Central memory CD4-positive, alpha-beta T cell (primary cell): ENCODE results near the gene CTIF.

Experiments used
- DNase-seq: peaks from one replicate; pipeline ENCODE4 v3.0.0; 2022

CTIF gene

DNA sequence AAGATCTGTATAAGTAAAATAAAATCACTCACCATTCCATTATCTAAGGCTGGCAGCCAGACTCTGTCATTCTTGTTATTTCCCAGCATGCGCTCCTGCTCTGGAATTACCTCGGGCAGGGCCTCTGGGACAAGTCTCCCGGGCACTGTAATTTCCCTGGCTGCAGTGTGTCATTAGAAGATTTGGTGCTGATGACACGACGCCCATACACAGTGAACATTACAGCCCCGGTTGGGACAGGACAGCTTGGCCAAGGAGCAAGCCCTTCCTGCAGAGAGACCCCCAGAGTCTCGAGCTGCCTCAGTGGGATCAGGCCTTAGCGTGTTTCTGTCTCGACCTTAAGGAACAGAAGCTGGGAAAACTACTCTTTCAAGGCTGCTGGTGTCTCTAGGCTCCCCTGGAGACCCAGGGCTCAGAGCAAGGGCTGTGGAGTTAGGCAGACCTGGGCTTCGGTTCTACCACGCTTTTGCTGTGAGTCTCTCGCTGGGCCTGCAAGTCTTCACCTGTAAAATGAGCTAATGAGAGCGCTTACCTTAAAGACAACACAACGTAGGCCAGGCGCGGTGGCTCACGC lies 372.2 kb downstream of the CTIF start:
- no peak for DNase-seq
